T-helper 1 cell treated with Interleukin-12 subunit alpha and Interleukin-12 subunit beta and Interleukin-4 antibody, amounts not matched to agents 30 ng/mL and 1 ng/mL, for 36 hours (primary cell): ENCODE data around the gene DUSP8. TPM values are rescaled to one million over a fixed set of nuclear protein-coding genes. Genes with fewer than 3 reads are reported as not detected.

Experiments used
- intact Hi-C: fragments of 100-400 bp; cut with micrococcal nuclease; formaldehyde crosslinking; loops from one replicate; pipeline ENCODE4 v1.15.1; 2024
- total RNA-seq: library from RNA; stranded (reverse); gene quantifications from 2 replicates; pipeline ENCODE4 v1.2.3, GENCODE V29; 2022

The DUSP8 gene
- total RNA-seq, 1 donor from 2014 or later, result 1.3 TPM

GRCh38 chr11:1567052-1567720 is 4.9 kb downstream of the DUSP8 start:
- intact Hi-C loops, result no loop called here

- intact Hi-C loops, result no loop called here
These were observed 5.6 kb downstream of the DUSP8 start for GRCh38 chr11:1566381-1567051.

- intact Hi-C loops, result no loop called here
These were observed 6.2 kb downstream of the DUSP8 start for GRCh38 chr11:1565904-1566247.

- intact Hi-C loops, result no loop called here
These were observed 6.7 kb downstream of the DUSP8 start for GRCh38 chr11:1565173-1565903.

- intact Hi-C loops, result no loop called here
These were observed 7.4 kb downstream of the DUSP8 start for GRCh38 chr11:1564535-1565172.

GRCh38 chr11:1563697-1564534 is 8.2 kb downstream of the DUSP8 start:
- intact Hi-C loops, result no loop called here

GRCh38 chr11:1563149-1563638 is 8.9 kb downstream of the DUSP8 start:
- intact Hi-C loops, result no loop called here

GRCh38 chr11:1562469-1563148 is 9.5 kb downstream of the DUSP8 start:
- intact Hi-C loops, result no loop called here

- intact Hi-C loops, result no loop called here
These were observed 10.1 kb downstream of the DUSP8 start for GRCh38 chr11:1561955-1562354.

- intact Hi-C loops, result no loop called here
These were observed 10.8 kb downstream of the DUSP8 start for GRCh38 chr11:1561266-1561665.

- intact Hi-C loops, result no loop called here
These were observed 11.3 kb downstream of the DUSP8 start for GRCh38 chr11:1560649-1561251.

GRCh38 chr11:1560002-1560648 is 11.9 kb downstream of the DUSP8 start:
- intact Hi-C loops, result no loop called here

- intact Hi-C loops, result no loop called here
These were observed 12.7 kb downstream of the DUSP8 start for GRCh38 chr11:1559111-1559951.

GRCh38 chr11:1558775-1559110 is 13.3 kb downstream of the DUSP8 start:
- intact Hi-C loops, result no loop called here

GRCh38 chr11:1557904-1558774 is 13.9 kb downstream of the DUSP8 start:
- intact Hi-C loops, result no loop called here

- intact Hi-C loops, result no loop called here
These were observed 14.8 kb downstream of the DUSP8 start for GRCh38 chr11:1557051-1557884.
